GM03348 (cell line): ENCODE data around the gene ARRB2.
"Not testable (repeated sequence)": the region's sequence is repeated elsewhere in the genome, so short reads cannot be mapped to it uniquely, and the experiment has no call there.

ENCODE experiments used
- DNase-seq: peaks from one replicate; pipeline ENCODE4 v3.0.0; 2012; ENCODE audit warnings: low spot score

Gene ARRB2

DNA sequence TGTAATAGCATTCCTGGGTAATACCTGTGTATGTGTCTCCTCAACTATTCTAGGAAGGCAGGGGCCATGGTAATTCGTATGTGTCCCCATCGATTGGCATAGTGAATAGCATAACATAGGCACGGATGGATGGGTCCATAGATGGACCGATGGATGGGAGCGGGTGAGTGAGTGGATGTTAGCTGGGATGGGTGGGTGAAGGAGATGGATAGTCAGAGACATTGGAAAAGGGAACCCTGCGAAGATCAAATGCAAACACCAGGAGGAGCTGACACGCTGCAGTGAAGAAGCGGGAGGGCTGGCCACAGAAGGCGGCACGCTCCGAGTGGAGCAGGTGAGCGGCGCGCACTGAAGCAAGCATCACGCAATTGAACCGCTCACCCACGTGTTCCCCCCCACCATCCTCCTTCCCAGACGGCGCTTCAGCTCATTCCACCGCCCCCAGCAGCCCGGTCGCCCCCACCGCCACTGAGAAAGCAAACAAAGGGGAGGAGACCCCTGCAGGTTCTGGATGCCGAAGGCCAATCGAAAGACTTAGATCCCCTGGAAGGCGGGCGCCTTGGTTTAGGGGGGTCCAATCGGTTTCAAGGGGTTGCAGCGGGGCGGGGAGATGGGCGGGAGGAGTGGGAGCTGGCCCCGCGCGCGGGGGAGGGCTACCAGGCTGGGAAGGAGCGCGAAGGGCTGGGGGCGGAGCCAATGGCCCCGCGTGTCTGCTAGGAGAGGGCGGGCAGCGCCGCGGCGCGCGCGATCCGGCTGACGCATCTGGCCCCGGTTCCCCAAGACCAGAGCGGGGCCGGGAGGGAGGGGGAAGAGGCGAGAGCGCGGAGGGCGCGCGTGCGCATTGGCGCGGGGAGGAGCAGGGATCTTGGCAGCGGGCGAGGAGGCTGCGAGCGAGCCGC is at the start of gene ARRB2:
Gene ARRB2 (plus strand): TSS at position 839 of the 899 bp plus-strand sequence. CDS start 90 bp downstream, outside the sequence.
- peak; percentile 99 for DNase-seq

DNA sequence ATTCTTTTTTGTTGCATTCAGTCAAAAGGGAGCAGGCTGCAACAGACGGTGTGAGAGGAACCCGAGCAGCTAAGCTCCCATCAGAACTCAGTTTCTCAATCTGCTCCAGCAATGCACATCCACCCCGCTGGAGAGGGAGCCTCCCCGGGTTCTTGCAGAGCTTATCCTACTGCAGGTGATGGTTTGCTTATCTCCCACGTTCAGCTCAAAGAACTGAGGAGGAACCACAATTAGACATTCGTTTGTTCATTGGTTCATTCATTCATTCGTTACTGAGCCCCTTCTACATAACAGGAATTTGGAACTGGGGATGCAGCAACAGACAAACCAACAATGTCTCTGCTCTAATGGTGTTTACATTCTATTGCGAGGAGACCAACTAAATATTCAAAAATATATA is 46.7 kb upstream of the ARRB2 start:
- DNase-seq = no peak

DNA sequence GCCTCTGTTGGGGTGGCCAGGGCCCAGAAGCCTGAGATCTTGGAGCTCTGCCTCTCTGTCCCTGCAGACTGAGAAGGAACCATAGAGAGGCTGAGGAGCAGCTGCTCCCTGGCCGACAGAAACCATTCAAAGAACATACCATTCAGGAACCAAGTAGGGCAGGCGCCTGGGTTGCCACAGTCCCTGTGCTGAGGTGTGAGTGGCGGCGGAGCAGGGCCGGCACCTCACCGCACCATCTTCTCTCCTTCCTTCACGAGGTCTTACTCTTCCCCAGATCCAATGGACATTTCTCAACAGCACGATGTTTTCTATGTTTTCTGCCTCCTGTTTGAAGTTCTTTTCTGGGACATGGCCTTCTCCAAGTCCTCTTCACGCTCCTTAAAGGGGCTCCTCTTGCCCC is 46.2 kb upstream of the ARRB2 start:
- no peak for DNase-seq

DNA sequence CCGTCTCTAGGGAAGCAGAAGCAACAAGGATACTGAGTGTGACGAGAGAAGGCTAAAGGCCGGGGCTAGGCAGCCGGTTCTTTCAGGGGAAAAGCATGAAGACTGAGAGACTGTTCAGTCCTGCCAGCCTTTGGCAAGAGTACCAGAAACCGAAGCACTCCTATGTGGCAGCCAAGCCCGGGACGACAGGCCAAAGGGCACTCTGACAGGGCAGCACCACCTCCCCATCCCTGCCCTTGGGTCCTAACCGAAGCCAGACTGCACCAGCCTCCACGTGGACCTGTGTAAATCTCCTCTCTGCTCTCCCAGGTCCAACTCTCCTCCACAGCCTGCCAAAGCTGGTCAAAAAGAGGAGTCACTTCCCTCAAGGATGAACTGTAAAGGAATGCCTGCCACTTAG is 45.4 kb upstream of the ARRB2 start:
- DNase-seq = no peak

DNA sequence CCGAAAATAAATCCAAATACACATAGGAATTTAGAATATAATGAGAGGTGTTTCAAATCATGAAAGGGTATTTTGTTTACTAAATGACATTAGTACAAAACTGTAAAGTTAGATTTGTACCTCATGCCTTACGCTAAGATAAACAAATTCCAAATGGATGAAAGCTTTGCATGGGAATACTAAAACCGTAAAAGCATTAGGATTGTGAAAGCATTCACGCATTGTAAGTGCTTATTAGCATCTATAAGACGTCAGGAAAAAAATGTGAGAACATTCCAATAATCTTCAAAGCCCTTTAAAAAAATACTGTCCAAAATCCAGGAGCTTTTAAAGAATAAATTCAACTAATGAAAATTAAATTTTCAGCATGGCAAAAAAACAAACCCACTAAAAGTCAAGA is 44.1 kb upstream of the ARRB2 start:
- DNase-seq = no peak

DNA sequence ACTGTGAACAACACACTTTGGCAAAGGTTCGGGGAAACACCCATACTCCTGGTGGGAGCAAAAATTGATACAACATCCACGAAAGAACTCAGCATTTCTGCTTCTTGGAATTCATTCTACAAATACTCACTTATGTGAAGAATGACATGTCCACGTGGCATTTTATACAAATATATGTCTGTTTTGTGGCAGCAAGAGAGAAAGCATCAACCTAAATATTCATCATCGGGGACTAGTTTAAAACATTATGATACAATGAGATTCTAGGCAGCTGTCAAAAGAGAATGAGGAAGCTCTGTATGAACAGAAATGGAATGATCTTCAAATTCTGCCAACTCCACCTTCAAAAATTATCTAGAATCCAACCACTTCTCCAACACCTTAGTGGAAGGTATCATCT is 43.3 kb upstream of the ARRB2 start:
- DNase-seq = no peak

DNA sequence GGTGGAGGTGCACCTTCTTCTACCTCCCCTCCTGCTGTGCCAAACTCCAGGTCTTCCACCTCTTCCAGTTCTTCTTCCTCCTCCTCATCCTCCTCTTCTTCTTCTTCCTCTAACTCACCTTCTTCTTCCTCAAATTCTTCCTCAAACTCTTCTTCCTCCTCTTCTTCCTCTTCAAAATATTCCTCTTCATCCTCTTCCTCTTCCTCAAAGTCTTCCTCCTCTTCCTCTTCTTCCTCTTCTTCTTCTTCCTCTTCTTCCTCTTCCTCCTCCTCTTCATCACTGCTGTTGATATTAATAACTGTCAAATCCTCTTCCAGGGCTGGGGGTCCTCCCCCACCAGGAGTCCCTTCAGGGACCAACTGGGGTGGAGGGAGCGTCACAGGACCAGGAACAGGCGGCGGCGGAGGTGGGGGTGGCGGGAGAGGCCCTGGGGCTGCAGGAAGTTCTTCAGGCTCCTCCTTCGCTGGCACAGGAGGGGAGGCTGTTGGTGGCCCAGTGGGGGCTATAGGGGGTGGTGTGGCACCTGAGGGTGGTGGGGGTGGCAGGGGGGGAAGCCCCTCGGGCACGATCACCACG is 38.3 kb upstream of the ARRB2 start:
- no peak for DNase-seq

DNA sequence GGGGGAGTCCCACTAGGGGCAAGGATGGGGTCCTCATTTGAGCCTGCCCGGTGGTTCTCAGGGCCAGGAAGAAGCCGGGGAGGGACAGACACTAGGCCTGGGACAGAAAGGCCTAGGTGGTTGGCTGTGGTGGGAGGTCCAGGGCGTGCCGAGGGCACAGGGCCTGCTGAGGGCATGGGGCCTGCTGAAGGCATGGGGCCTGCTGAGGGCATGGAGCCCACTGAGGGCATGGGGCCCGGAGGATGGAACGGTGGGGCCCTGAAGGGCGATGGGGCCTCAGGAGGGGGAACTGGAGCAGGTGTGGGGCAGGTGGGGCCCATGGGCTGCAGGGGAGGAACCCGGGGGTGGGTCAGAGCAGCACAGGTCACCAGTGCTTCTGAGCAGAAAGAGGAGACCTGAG is 37.7 kb upstream of the ARRB2 start:
- DNase-seq = no peak

DNA sequence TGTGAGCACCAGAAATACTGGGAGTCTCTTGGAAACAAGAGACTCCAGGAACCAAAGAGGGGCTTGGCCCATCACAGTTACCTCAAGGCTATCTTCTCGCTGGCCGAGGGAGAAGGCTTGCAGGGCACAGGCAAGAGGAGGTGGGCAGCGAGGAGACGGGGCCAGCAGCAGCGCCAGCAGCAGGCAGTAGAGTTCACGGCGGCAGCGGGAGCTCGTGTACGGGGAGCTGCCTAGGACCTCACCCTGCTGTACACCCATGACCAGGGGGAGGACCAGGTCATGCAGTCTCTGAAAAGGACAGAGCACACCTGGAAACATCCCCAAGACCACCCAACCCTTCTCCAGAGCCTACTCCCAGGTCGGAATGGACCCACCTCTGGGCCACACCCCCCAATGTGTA is 37.3 kb upstream of the ARRB2 start:
- no peak for DNase-seq

DNA sequence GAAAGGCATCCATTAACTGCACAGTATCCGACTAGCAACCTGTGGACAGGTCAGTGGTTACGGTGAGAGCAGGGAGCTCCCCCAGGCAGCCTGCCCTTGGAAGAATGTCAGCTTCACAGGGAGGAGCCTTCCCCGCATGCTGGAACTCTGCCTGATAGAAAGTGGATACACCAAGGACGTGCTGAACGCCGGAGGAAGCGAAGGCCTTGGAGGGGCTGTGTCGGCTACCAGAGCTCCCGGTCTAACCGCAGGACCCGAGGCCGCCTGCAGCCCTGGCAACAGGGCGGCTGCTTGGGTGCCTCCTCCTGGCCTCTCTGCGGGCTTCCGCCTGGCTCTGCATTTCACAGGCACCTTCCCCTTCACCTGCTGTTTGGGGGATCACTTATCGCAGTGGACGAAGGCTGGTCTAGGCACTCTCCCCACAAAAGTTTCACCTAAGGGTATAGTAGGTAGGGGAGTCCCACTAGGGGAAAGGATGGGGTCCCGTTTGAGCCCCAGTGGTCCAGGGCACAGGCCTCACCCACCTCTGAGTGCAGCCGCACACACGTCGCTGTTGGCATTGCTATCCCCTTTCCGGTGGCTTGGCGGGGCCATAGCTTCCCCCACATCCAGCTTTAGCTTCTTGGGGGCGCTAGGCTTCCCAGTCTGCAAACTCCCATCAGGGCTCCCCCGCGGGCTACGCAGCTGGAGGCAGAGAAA is 36.3 kb upstream of the ARRB2 start:
- no peak for DNase-seq

DNA sequence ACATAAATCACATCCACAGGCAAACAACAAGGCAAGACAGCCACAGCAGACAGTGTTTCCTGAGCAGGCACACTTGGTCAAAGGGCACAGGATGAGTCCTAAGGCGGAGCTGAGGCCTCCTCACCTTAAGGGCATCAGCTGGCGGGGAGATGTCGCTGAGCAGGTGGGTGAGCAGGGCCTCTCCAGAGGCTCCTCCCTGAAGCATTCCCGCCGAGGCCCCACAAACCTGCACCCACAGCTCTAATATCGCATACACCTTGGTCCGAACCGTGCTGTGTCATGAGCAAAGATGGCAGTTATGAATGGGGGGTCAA is 35.8 kb upstream of the ARRB2 start:
- no peak for DNase-seq

DNA sequence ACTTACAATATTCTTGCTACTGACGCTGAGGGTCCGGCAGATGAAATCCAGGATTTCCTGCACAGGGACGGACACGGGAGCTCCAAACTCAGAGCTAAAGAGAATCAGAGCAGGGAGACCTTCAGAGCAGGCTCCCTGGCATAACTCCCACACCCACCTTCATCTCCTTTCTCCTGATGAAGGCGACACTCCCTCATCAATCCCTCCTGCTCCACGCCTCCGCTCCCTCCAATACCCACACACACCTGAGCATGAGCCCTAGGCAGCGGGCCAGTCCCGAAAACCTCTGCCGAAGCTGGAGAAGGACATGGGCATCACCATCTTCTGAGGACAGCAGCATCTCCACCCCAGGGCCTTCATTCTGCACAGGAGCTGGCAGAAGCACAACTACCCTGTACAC is 34.6 kb upstream of the ARRB2 start:
- no peak for DNase-seq

DNA sequence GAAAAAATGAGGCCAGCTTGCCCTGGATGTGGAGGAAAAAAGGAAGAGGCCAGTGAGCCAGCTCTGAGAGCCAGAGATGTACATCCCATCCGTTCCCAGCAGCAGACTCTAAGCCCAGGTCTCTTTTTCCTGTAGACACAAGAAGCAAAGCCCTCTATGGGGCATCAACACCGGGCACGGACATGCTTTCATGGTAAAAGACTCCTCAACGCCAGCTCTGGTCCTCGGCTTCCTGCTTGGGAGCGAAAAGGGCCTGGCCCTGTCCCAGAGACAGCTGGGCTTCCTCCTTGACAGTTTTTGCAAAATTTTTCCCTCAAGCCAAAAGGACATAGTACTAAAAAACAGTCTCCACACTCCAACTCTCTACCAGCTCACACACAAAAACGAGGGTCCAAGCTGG is 33.6 kb upstream of the ARRB2 start:
- no peak for DNase-seq

DNA sequence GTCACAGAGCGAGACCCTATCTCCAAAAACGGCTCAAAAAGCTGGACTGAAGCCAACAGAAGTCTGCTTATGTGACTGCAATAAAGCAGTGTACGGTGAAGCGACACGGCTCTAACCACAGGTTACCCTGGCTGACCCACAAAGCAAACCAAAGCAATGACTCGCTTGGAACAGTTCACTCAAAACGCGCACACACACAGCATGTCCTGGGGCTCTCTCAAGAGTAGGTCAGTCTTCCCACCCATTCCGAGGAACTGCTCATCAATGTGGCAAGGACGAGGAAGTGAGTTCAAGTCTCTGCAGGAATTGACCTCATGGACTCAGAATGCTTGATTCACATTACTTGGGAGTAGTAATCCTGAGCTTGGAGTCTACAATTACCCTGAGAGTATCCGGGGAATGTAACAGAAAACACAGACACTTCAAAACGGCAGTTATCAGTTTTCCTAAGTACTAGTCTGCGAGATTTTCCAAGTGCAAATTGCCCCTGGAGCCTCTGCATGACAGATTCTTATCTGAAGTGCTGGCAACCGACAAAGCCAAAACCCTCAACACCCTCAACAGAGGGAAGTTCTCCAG is 31.9 kb upstream of the ARRB2 start:
- DNase-seq = peak; percentile 72

DNA sequence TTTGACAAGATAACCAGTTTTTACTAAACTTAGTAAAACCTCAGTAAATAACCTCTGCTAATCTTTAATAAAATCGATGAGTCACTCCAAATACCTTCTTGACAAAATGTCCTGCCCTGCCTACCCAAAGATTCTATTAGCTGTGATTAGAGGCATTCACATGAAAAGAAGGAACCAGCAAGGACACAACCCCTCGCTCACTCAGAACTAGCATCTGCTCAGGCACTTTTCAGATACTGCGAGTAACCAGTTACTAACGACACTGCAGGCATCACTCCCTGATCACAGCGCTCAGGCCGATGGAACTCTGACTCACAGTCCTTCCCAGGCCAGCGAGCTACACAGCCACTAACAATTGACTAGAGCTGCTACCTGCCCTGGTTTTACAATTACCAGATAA is 30.8 kb upstream of the ARRB2 start:
- peak; percentile 39 for DNase-seq

DNA sequence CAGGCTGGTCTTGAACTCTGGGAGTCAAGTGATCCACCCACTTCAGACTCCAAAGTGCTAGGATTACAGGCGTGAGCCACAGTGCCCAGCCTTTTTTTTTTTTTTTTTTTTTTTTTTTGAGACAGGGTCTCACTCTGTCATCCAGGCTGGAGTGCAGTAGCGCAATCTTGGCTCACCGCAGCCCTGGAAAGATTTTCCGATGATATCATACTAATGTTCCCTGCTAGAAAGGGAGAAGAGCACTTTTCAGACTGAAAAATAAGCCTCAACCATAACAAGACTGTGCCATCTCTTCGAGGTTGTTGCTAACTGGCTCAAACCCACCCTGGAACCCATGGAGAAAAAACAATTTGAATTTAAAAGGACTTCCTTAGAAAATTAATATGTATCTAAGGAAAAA is 26.7 kb upstream of the ARRB2 start:
- DNase-seq = not testable (repeated sequence)

DNA sequence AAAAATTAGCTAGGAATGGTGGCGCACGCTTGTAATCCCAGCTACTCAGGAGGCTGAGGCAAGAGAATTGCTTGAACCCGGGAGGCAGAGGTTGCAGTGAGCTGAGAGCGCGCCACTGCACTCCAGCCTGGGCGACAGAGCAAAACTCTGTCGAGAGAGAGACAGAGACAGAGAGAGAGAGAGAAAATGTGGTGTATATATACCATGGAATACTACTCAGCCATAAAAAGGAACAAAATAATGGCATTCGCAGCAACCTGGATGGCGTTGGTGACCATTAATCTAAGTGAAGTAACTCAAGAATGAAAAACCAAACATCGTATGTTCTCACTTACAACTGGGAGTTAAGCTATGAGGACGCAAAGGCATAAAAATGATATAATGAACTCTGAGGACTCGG is 20.6 kb upstream of the ARRB2 start:
- not testable (repeated sequence) for DNase-seq

DNA sequence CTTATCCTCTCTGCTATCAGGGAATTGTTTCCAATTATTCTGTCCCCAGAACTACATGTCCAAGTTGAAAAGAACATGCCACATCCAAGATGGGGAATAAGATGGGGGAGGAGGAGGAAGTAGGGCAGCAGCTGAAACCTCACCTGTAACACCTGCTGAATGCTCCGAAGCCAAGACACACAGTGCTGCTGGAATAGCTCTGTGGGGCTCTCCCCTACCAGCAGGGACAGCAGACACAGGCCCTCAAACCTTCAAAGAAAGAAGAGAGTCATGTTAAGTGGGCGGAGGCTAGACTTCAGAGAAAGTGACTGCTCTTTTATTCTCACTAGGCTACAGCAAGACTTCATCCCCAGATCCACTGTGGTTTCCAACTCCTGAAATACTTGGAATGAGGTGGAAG is 19.7 kb upstream of the ARRB2 start:
- no peak for DNase-seq

DNA sequence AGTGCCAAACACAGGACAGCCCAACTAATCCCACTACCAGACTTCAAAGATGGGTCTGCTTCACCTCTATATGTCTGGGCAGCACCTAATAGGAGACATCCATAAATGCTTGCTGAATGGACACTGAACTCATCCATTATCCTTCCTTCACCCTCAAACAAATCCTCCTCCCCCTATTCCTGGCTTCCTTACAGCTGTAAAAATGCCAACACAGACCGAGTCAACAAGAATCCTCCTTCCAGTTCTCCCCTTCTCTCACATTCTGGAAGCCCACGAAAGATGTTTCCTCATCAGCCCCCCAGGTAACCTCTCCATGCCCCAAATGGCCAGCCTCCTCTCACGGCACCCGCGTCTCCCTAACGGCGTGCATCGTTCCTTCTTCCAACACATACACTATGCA is 18.7 kb upstream of the ARRB2 start:
- DNase-seq = no peak

DNA sequence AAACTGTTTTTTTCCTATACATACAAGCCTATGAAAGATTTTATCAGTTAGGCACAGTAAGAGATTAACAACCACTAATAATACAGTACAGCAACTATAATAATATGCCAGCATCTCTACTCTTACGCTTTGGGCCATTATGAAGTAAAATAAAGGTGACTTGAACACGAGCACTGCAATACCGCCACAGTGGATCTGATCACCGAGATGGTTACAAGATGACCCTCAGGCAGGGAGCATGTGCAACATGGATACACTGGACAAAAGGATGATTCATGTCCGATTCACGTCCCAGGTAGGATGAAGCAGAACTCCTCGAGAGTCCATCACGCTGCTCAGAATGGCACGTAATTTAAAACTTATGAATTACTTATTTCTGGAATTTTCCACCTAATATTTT is 17.0 kb upstream of the ARRB2 start:
- DNase-seq = no peak

DNA sequence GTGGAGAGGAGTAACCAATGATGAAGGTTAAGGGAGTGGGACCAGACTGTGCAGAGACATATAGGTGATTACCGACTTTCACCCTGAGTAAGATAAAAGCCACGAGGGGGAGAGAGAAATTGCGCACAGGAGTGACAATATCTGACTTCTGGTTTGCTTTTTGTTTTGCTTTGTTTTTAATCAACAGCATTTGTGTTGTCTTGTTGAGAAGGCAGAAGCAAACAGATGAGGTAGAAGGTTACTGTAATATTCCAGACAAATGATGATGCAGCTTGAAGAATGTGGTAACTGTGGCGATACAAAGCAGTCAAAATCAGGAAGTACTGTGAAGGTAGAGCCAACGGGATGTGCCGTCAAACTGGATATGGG is 14.0 kb upstream of the ARRB2 start:
- DNase-seq = no peak

DNA sequence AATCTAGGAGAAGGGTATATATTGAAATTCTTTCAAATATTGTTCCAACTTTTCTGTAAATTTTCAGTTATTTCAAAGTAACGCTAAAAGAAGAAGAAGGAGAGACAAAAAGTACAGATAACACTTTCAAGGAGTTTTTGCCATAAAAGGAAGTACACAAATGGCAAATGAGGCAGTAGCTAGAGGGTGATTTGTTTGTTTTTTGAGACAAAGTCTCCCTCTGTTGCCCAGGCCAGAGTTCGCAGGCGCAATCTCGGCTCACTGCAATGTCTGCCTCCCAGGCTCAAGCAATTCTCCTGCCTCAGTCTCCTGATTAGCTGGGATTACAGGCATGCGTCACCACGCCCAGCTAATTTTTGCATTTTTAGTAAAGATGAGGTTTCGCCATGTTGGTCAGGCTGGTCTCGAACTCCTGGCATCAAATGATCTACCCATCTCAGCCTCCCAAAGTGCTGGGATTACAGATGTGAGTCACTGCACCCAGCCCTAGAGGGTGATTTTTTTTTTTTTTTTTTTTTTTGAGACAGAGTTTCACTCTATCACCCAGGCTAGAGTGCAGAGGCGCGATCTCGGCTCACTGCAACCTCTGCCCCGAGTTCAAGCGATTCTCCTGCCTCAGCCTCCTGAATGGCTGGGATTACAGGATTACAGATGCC is 10.9 kb upstream of the ARRB2 start:
- not testable (repeated sequence) for DNase-seq

DNA sequence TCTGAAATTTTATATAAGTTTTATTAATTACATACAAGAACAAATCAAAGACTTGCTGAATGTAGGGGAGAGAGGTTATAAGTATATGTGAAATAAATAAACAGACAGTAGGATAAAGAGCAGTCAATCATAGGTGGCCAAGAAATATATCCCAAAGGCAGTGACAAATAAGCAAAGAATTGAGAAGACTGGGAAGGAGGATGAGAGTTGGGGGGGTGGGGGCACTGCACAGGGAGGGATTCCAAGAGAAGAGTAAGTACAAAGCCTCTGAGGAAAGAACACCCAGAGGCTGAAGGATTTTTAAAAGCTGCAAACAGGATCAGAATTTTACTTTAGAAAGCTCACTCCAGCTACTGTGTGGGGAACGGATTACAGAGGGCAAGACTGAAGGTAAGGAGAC is 9.3 kb upstream of the ARRB2 start:
- no peak for DNase-seq
